ENCODE results near the gene TEX19. TPM values are rescaled to one million over a fixed set of nuclear protein-coding genes. Genes with fewer than 3 reads are reported as not detected.

Gene TEX19
- total RNA-seq, 2 experiments from 2014 or later = not detected

GRCh38 chr17:82412535-82413520 lies 53.8 kb downstream of the TEX19 start:
- POLR2A ChIA-PET = no interaction called here
- CTCF ChIA-PET = interaction anchor here (1.2 to 1.8 kb wide), 4 partner anchors 13 to 62 kb away, joined by 3 to 8 read pairs (median 4); no protein-coding TSS in a partner anchor

Other genes with a start within 250 kb of the TEX19 start
- gene CCDC57, start 146.4 kb upstream of the TEX19 start, total RNA-seq = 10 to 100 TPM; 69.8 to 73.0 TPM
- gene SLC16A3, start 130.2 kb upstream of the TEX19 start, total RNA-seq = 100 to 1,000 TPM; 115 to 130 TPM
- gene CSNK1D, start 85.5 kb upstream of the TEX19 start, total RNA-seq = 100 to 1,000 TPM; 128 to 129 TPM
- gene CD7, start 41.6 kb upstream of the TEX19 start, total RNA-seq = 100 to 1,000 TPM; 284 to 295 TPM
- under 1 TPM; 0.80 to 0.84 TPM for gene SECTM1, start 25.5 kb upstream of the TEX19 start, total RNA-seq
- gene UTS2R, start 12.5 kb downstream of the TEX19 start, total RNA-seq = not detected
- gene HEXD, start 59.1 kb downstream of the TEX19 start, total RNA-seq = 10 to 100 TPM; 24.4 to 25.0 TPM
- 10 to 100 TPM; 27.5 to 29.2 TPM for gene OGFOD3, start 59.3 kb downstream of the TEX19 start, total RNA-seq
- gene CYBC1, start 91.5 kb downstream of the TEX19 start, total RNA-seq = 100 to 1,000 TPM; 197 to 201 TPM
- 10 to 100 TPM; 71.5 to 78.9 TPM for gene NARF, start 99.5 kb downstream of the TEX19 start, total RNA-seq
- gene FOXK2, start 160.5 kb downstream of the TEX19 start, total RNA-seq = 10 to 100 TPM; 73.1 to 74.9 TPM

Data from activated CD8-positive, alpha-beta memory T cell treated with anti-CD3 and anti-CD28 coated beads for 36 hours (primary cell).